GM21619 (cell line): ENCODE data around the gene TSHZ1.

Source experiments
- ATAC-seq: cut with Tn5 transposase; IDR thresholded peaks from one replicate; pipeline ENCODE4 v1.9.1; 2021; ENCODE audit not compliant: unreplicated experiment

Gene TSHZ1

DNA sequence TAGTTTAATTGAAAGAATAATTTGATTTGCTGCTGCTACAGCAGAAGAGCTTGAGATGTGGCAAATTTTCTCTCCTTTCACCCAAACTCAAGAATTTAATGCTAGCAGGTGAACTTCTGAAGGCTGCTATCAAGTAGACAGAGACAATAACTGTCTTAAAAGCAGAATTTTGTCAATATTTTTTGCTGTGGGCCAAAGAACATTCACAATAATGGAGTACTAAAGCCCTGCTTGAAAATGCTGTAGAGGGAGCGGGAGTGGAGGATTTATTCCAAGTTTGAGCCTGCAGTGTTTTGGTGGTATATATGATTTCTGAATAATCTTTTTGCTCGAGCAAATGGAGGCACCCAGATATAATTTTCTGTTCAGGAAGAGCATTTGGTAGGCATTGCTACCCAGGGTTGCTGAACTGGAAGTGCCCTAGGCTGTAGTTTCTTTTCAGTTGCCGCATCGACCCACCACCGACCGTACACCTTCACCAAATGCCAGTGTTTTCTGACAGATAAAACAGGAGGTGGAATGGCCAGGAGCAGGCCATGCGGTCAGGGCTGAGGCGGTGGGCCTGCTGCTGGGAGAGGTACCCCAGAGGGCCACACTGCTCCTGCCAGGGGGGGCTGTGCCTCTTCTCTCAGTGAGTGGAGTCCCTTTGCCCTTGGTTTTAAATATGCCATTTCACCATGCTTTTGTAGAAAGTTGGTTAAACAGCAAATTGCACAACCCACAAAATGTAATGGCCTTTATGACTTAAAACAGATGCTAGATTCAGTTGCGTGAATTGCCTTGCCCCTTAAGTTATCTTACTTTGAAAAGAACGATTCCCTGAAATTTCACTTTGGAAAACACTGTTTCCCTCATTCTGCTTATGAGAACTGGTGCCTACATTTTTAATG is 36.4 kb downstream of the TSHZ1 start:
- no peak for ATAC-seq

DNA sequence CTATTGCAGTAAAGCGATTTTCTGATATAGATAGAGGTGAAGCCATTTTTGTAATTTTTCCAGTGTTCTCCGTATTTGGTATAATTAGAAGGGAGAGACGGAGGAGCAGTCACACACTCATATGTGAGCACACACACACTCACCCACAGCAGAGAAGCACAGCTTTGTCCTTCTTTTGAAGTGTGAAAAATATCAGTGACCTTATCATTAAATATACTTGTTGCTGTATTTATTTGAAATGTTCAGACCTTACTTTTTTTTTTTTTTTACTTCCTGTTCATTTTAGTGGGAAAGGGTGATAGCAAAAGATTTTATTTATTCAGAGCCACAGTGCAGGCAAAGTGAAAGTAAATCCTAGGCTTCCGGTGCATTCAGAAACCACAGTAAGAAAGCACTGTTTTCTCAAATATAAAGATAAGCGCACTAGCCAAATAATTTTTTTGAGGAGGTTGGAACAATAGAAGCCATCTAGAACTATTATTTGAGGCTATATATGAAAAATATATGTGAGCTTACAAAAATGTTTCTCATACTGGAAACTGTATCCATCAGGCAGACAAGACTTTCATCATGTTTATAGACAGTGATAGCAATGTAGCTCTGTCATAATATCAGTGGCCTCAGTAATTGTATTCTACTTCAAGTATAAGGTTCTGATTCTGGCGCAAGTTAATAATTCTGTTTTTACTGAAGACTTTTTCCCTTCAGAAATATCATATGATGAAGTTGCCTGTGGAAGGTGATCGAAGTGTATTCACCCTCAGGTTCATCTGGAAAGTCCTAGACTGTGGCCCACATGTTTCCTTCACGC is 37.2 kb downstream of the TSHZ1 start:
- ATAC-seq = peak; percentile 48

DNA sequence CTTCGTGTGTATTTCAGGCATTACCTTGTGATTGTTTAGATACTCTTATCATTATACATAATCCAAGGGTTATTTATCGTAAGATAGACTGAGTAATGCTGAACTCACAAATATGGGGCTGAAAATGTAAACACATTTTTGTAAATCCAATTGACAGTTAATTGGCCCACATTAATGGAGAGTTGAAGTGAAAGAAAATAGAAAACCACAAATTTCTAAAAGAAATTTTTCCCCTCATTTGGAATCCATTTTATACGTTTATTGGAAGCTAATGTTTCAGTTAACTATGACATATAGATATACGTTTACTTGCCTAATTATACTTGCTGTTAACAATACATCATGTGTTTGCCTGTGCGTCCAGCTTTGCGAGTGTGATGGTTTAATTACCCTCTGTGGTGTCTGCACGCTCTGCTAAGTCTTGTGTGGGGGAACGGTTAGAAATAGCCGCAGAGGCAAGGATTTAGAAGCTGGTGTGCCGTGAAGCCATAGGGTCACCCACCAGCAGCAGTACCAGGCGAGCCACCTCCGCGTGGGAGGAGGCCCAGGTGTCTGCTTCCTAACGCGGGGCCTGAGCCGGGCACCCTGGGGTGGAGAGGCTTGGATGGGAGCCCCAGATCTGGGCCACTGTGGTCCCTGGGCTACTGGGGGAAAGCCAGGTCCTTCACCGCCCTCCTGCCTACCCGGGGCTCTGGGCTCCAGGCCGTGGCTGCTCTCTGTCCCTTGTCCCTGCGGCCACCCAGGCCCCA is 38.0 kb downstream of the TSHZ1 start:
- ATAC-seq = no peak

DNA sequence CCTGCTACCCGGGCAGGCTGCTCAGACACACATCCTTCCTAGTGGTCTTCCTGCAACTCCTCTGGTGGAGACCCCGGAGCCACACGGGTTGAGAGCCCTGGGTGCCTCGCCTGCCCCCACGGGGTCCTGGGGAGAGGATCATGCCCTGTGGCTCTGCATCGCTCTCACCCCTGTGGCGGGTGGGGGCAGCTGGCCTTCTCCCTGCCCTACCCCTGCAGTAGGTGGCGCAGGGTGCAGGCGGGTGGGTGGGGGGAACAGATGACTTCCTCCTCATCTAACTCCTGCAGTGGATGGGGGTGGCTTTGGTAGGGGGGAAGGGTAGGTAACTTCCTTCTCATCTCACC is 38.5 kb downstream of the TSHZ1 start:
- no peak for ATAC-seq

DNA sequence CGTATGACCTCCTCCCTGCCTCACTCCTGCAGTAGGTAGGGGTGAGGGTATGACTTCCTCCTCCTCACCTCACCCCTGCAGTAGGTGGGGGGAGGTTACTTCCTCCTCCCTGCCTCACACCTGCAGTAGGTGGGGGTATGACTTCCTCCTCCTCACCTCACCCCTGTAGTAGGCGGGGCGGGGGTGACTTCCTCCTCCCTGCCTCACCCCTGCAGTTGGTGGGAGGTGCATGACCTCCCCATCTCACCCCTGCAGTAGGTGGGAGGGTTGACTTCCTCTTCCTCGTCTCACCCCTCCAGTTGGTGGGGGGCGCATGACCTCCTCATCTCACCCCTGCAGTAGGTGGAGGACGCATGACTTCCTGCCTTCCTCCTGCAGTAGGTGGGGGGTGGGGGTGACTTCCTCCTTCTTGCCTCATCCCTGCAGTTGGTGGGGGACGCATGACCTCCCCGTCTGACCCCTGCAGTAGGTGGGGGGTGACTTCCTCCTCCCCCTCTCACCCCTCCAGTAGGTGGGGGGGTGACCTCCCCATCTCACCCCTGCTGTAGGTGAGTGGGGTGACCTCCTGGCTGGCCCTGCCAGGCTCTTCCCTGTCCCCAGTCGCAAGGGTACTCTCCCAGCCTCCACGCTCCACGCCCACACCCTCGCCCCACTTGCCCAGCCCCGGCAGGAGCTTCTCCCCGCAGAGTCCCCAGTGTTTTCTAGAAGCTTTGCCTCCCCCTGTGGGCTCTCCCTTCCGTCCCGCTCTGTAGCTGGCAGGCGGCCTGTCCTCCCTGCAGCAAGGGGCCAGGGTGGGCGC is 39.3 kb downstream of the TSHZ1 start:
- no peak for ATAC-seq

DNA sequence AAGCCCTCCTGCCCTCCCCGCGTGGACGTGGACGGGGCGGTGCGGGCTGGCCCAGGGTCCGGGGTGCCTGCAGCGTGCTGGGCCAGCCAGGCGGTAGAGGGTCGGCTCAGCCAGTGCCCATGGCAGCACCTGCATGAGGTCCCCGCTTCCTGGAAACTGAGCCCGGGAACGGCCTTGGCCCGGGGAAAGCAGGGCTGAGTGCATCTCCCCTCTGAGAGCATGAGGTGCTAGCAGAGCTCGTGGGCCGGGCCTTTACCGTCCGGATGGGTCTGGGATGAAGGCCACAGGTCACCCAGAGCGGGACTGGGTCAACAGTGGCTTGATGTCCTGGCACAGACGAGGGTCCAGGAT is 39.8 kb downstream of the TSHZ1 start:
- ATAC-seq = no peak

DNA sequence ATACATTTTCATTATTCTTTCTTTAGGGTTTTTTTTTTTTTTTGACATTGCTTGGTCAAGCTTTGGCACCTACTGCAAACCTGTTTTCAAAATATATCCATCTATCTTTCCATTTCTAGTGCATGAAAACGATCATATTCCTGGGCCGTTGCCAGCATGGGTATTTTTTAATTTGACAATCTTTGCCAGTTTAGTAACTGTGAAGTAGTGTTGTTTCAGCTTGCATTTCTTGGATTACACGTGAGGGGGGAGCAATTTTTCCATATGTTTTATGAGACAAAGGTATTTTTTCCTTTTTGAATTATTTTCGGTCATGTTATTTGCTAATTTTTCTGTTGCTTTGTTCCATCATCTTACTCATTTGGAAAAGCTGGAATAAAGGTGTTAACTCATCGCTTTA is 40.9 kb downstream of the TSHZ1 start:
- no peak for ATAC-seq

DNA sequence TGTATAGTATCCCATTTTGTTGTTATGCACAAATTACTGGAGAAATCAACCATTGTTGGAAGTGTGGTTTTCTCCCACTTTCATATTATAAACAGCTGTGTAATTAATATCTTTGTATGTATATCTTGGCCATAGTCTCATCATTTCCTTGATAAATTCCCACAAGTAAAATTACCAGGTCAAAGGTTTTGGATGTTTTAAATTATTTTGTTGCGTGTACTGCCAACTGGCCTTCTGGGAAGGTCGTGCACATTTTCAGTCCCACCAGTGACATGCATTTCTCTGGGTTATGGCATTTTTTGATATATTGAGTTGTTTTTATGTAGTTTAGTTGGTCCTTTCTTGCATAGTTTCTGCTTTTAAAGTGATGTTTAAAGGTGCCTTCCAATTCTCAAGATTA is 41.5 kb downstream of the TSHZ1 start:
- ATAC-seq = no peak

DNA sequence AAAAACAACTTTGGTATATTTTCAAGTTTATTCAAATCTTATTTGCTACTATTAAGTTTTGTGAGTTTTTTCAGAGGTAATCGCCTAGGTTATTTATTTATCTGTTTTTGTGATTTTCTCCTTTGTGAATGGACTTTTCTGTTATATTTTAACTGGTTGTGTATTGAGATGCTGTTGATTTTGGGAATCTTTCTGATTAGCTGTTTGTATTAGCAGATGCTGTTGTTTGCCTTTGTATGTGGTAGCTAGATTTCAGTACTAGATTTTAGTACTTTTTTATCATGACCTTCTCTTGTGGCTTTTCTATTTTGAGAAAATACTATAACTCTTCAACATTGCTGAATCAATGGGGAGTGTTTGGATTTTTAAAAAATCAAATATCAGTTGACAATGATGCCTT is 42.4 kb downstream of the TSHZ1 start:
- ATAC-seq = no peak

DNA sequence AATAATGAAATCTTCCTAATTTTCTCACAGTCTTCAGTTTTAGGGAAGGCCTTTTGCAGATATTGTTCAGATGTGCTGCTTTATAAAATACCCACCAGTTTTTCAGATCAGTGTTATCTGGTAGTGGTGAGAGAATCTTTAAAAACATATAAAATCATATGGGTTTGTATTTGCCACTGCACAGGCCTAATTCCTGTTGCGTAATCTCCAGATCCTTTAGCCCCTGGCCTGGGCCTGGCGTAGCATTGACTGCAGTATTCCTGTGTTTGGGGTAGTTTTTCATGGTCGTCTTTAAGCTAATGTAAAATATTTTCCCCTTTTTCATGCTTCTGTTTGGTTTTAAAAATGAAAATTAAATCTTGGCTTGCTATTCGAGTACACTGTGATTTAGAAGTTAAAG is 43.2 kb downstream of the TSHZ1 start:
- ATAC-seq = no peak

DNA sequence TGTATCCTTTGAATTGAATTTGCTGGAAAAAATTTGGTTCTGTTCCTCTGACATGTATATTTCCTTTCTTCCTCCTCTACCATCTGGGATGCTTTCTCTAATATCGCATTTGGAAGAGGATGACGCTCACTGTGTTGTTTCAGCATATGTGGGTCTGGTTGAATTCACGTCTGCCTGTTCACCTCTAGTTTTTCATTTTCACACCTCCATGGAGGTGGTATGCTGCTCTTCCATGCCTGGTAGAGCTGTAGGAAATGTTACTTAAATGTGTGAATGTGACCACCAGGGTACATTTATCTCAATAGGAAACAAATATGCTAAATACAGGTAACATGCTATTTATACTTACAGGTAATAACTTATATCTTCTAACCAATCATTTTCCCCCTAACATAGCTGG is 44.5 kb downstream of the TSHZ1 start:
- no peak for ATAC-seq

DNA sequence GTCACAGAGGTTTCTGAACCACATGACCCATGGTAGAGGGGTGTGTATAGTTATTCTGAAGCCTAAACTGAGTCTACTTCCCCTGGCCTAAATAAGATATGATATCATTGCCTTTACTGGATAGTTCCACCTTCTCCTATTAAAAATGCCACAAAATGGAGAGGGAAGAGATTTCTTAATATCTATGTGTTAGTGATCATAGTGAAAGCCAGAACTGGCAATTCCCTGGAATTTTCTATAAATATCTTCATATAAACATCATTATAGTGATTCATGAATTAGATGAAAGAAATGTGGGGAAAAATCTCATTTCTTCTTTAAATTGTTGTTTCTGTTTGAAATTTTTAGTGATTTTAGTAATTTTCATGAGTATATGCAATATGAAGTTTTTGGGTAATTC is 45.8 kb downstream of the TSHZ1 start:
- ATAC-seq = no peak

DNA sequence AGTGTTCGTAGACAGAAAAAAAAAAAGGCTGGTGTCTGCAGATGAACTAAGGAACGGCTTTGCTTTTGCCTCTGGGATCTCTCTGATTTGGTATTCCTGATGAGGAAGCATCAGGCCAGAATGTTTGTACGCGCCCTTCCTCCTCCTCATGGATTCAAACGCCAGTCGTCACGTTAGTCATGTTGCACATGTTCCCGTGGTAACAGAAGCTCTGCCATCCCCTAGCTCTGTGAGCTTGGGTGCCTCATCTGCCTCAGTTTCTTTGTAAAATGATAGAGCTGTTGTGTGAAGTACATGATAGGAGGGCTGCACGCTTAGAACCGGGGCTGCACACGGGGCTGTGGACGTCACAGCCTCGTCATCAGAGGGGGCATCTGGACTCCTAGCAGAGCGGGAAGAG is 47.0 kb downstream of the TSHZ1 start:
- ATAC-seq = no peak

DNA sequence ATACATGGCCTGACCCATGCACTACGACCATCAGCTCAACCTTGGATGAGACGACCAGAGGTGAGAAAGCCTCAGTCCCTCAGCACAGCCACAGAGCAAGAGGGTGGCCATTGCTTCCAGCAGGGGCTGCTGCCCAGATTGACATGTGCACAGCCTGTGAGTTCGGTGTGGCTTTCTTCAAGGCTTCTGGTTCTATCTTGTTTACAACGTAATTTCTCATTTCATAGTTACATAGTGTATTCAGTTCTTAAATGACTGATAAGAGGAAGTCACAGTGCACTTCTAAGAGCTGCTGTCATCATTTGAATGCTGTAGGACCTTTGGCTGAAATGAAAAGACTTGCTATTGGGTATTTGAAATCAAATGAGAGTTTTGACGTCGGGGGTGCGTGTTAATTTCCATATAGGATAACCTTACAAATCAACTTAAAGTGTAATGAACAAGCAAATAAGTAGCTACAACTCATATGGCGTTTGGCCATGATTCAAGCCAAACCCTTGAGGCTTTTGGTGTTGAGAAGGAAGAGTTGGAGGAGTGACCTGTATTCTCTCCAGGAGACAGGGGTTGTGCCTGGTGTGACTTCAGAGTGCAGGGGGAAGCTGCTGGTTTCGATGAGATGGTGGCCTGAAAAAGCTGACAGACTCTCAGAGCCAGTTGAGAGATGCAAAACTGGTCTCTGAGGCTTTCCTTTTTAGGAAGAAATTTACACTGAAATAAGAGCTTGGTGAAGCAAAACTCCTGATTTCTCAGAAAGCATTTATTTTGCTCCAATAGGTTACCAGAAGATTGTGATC is 51.0 kb downstream of the TSHZ1 start:
- peak; percentile 83 for ATAC-seq

DNA sequence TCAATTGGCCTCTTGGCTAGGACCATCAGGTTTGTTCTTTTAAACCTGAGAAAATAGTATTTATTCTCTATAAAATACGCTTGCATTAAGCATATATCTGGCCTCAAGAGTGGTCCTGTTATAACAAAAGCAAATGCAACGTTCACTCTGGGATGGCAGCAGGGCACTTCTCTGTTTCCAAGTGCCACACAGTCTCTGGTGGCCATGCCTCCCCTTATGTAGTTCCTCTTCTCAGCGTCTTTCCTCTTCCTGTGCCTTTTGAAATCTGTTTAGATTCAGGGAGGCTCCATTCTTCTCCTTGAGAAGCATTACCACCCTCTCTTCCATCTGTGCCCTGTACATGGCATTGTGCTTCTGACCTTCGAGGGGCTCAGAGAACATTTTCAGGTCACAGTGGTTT is 51.9 kb downstream of the TSHZ1 start:
- ATAC-seq = peak; percentile 0

DNA sequence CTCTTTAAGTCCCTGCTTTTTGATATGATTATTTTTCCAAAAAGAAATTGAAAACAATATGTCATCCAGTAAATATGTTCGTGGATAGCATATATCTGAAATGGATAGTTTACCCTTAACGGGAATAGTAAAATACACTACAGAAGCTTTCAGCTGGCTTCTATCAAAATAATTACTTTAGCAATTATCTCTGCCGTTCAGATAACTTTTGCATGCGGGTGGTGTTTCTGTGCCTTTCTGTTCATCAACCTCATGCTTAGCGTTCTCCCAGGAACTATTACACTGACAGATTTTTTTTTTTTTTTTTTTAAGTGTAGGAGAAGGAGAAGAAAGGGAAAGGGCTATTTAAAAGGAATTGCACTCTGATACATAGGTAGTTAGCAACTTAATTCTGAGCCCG is 53.6 kb downstream of the TSHZ1 start:
- no peak for ATAC-seq

DNA sequence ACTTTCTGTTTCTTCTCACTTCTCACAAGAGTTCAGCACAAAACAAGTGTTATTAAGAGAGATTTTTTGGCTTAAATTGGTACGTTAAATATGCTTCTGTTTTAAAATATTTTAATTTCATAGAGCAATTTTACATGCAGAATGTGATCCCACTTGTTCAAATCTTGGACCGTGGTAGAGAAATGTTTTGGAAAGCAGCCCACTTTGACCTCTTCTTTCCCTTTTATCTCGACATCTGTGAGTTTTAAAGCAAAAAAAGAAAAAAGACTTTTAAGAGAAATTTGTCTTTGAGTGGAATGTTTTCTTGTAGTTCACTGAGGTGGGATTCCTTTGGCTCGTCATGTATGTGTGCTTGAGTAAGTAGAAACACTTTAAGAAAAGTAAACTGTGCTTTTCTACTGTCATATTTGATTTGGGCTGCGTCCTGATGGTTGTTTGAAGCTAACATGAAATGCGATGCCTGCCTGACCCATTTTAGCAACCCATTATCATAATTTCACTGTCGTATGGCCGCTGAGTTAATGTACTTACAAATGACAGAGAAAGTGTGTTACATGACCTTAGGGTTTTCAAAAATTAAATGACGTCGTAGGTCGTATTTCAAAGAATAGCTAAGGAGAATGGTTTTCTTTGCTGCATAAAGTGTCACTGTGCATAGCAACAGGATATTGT is 54.5 kb downstream of the TSHZ1 start:
- no peak for ATAC-seq

DNA sequence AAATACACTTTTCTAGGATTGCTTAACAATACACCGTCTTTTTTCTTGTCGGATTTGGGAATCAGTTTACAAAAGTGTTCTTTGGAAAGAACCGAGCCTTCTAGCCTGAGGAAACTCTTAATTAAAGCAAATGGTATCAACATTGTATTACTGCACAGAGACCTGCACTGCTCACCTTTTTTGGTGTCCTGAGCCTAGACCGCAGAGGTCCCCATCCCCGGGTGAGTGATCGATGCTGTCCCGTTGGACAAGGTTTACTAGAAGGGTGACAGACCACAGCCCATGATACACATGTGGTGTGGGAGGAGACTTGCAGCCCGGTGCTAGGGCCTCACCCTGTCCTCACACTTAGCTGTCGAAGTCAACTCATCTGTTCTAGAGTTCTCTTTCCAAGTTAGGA is 55.3 kb downstream of the TSHZ1 start:
- ATAC-seq = no peak

DNA sequence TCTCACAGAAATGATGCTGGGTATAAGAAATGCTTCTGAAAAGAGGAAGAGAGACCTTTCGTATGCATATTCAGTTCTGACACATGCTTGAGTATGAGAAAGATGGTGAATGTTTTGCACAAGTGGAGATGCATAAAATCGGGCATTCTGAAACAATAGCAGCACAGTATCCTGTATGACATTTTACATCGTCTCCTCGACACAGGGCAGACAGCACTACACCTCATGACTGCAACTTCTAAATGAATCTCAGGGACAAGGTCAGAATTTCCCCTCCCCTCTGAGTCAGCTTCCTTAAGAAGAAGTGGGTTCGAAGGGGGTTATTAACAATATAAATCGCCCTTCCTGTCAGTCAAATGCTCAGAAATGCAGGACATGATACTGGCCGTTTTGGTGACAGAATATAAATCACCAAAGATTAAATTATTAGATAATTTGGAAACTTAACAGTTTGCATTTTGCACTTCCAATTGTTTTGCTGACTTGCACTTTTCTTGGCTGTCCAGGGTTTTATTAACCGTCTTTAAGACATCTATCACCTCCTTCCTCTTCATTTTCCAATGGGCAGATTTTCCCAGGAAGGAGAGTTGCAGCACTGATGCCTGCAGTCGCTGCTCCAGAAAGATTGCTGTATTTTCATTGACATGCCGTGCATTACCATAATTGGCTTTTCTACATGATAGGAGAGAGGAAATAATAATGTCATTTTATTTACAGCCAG is 57.2 kb downstream of the TSHZ1 start:
- peak; percentile 84 for ATAC-seq
